ENCODE results near the gene ARHGEF9.

GRCh38 chrX:63817696-63818095, 32.7 kb upstream of the ARHGEF9 start:
- TF ChIP-seq CTCF (IDR thresholded peaks at IDR 0.05) (no peak), EP300 (IDR thresholded peaks at IDR 0.05; ENCODE audit: low read depth) (no peak), POLR2A (IDR thresholded peaks at IDR 0.05) (no peak)

All from transverse colon (tissue), 3 donors.